Measurements from ENCODE around the gene UBE2J2.

Gene UBE2J2

GRCh38 chr1:1255078-1255477 is 18.6 kb downstream of the UBE2J2 start:
- TF ChIP-seq REST (IDR thresholded peaks at IDR 0.05; ENCODE audit: low read depth): no peak
- TF ChIP-seq TCF12 (IDR thresholded peaks at IDR 0.05; ENCODE audit: low read depth): no peak
- TF ChIP-seq YY1 (IDR thresholded peaks at IDR 0.05; ENCODE audit: low read depth): no peak
- no peak for TF ChIP-seq CREB1 (IDR thresholded peaks at IDR 0.05; ENCODE audit: low read depth)
- no peak for TF ChIP-seq ZBTB7A (IDR thresholded peaks at IDR 0.05; ENCODE audit: low read depth)
- no peak for TF ChIP-seq NFIC (IDR thresholded peaks at IDR 0.05)
- no peak for TF ChIP-seq CEBPB (IDR thresholded peaks at IDR 0.05)
- TF ChIP-seq EGR1 (IDR thresholded peaks at IDR 0.05): no peak
- no peak for TF ChIP-seq TAF1 (IDR thresholded peaks at IDR 0.05; ENCODE audit: low read depth)
- no peak for TF ChIP-seq FOXM1 (IDR thresholded peaks at IDR 0.05; ENCODE audit: borderline replicate concordance, low read depth)
- no peak for TF ChIP-seq TEAD4 (IDR thresholded peaks at IDR 0.05)
- TF ChIP-seq RAD21 (IDR thresholded peaks at IDR 0.05; ENCODE audit: low read depth): no peak
- no peak for TF ChIP-seq USF1 (IDR thresholded peaks at IDR 0.05)
- no peak for TF ChIP-seq EP300 (IDR thresholded peaks at IDR 0.05; ENCODE audit: borderline replicate concordance)
- TF ChIP-seq MAX (IDR thresholded peaks at IDR 0.05): no peak

- no peak for TF ChIP-seq EP300 (IDR thresholded peaks at IDR 0.05; ENCODE audit: borderline replicate concordance)
- no peak for TF ChIP-seq CEBPB (IDR thresholded peaks at IDR 0.05)
- no peak for TF ChIP-seq TCF12 (IDR thresholded peaks at IDR 0.05; ENCODE audit: low read depth)
- no peak for TF ChIP-seq FOXM1 (IDR thresholded peaks at IDR 0.05; ENCODE audit: borderline replicate concordance, low read depth)
- TF ChIP-seq YY1 (IDR thresholded peaks at IDR 0.05; ENCODE audit: low read depth): no peak
- no peak for TF ChIP-seq MAX (IDR thresholded peaks at IDR 0.05)
- TF ChIP-seq TEAD4 (IDR thresholded peaks at IDR 0.05): no peak
- no peak for TF ChIP-seq USF1 (IDR thresholded peaks at IDR 0.05)
- no peak for TF ChIP-seq EGR1 (IDR thresholded peaks at IDR 0.05)
- TF ChIP-seq RAD21 (IDR thresholded peaks at IDR 0.05; ENCODE audit: low read depth): no peak
- TF ChIP-seq ZBTB7A (IDR thresholded peaks at IDR 0.05; ENCODE audit: low read depth): no peak
- TF ChIP-seq REST (IDR thresholded peaks at IDR 0.05; ENCODE audit: low read depth): no peak
- TF ChIP-seq NFIC (IDR thresholded peaks at IDR 0.05): no peak
- TF ChIP-seq TAF1 (IDR thresholded peaks at IDR 0.05; ENCODE audit: low read depth): no peak
- no peak for TF ChIP-seq CREB1 (IDR thresholded peaks at IDR 0.05; ENCODE audit: low read depth)
Observed at GRCh38 chr1:1254667-1254998, 19.0 kb downstream of the UBE2J2 start.

GRCh38 chr1:1253972-1254666 is 19.5 kb downstream of the UBE2J2 start:
- TF ChIP-seq EGR1 (IDR thresholded peaks at IDR 0.05) (no peak), YY1 (IDR thresholded peaks at IDR 0.05; ENCODE audit: low read depth) (no peak), MAX (IDR thresholded peaks at IDR 0.05) (no peak), CREB1 (IDR thresholded peaks at IDR 0.05; ENCODE audit: low read depth) (no peak), CEBPB (IDR thresholded peaks at IDR 0.05) (no peak)

- no peak for TF ChIP-seq FOXM1 (IDR thresholded peaks at IDR 0.05; ENCODE audit: borderline replicate concordance, low read depth)
- TF ChIP-seq YY1 (IDR thresholded peaks at IDR 0.05; ENCODE audit: low read depth): no peak
Observed at GRCh38 chr1:1253314-1253713, 20.3 kb downstream of the UBE2J2 start.

GRCh38 chr1:1250786-1251284 is 22.8 kb downstream of the UBE2J2 start:
- TF ChIP-seq MAX (IDR thresholded peaks at IDR 0.05): no peak
- no peak for TF ChIP-seq RAD21 (IDR thresholded peaks at IDR 0.05; ENCODE audit: low read depth)
- TF ChIP-seq EP300 (IDR thresholded peaks at IDR 0.05; ENCODE audit: borderline replicate concordance): no peak
- no peak for TF ChIP-seq REST (IDR thresholded peaks at IDR 0.05; ENCODE audit: low read depth)
- no peak for TF ChIP-seq YY1 (IDR thresholded peaks at IDR 0.05; ENCODE audit: low read depth)
- TF ChIP-seq USF1 (IDR thresholded peaks at IDR 0.05): no peak
- TF ChIP-seq EGR1 (IDR thresholded peaks at IDR 0.05): no peak
- TF ChIP-seq CEBPB (IDR thresholded peaks at IDR 0.05): no peak
- no peak for TF ChIP-seq TCF12 (IDR thresholded peaks at IDR 0.05; ENCODE audit: low read depth)
- no peak for TF ChIP-seq ZBTB7A (IDR thresholded peaks at IDR 0.05; ENCODE audit: low read depth)
- no peak for TF ChIP-seq FOXM1 (IDR thresholded peaks at IDR 0.05; ENCODE audit: borderline replicate concordance, low read depth)
- TF ChIP-seq NFIC (IDR thresholded peaks at IDR 0.05): no peak
- no peak for TF ChIP-seq TAF1 (IDR thresholded peaks at IDR 0.05; ENCODE audit: low read depth)
- no peak for TF ChIP-seq TEAD4 (IDR thresholded peaks at IDR 0.05)
- TF ChIP-seq CREB1 (IDR thresholded peaks at IDR 0.05; ENCODE audit: low read depth): no peak
